ENCODE data around the gene CCDC137. TPM values are rescaled to one million over a fixed set of nuclear protein-coding genes. Genes with fewer than 3 reads are reported as not detected.

The CCDC137 gene
- total RNA-seq = 6.3 TPM

GRCh38 chr17:81666342-81667191, at the start of gene CCDC137, which contains the start of gene OXLD1:
Gene CCDC137 (plus strand): TSS chr17:81666737. CDS start chr17:81666767, 30 bp downstream.
Gene OXLD1 (minus strand): TSS chr17:81666605. CDS start chr17:81666577, 28 bp downstream.

GRCh38 chr17:81636505-81637288, 29.8 kb upstream of the CCDC137 start, which contains the start of the genes NPLOC4 and TSPAN10:
Gene NPLOC4 (minus strand): TSS chr17:81637112. CDS start chr17:81636930, 182 bp downstream.
Gene TSPAN10 (plus strand): TSS chr17:81637196. CDS start chr17:81642413, 5,217 bp downstream.

GRCh38 chr17:81656118-81656743, 10.3 kb upstream of the CCDC137 start, which contains the start of gene PDE6G:
Gene PDE6G (minus strand): TSS chr17:81656542. CDS start chr17:81653305, 3,237 bp downstream.

GRCh38 chr17:81683584-81684441, 17.3 kb downstream of the CCDC137 start, which contains the start of the genes ARL16 and HGS:
Gene ARL16 (minus strand): TSS chr17:81683797. CDS start chr17:81683753, 44 bp downstream.
Gene HGS (plus strand): TSS chr17:81684011. CDS start chr17:81684067, 56 bp downstream.

GRCh38 chr17:81702934-81703746, 36.6 kb downstream of the CCDC137 start, which contains the start of gene MRPL12:
Gene MRPL12 (plus strand): TSS chr17:81703367. CDS start chr17:81703502, 135 bp downstream.

GRCh38 chr17:81711814-81712467, 45.4 kb downstream of the CCDC137 start, which contains the start of gene SLC25A10:
Gene SLC25A10 (plus strand): TSS chr17:81712284. CDS start chr17:81712427, 143 bp downstream.

Small RNA genes lying within 50 kb of the gene (small RNA-seq; reads per million reads assigned to genes)
- gene MIR6786 (ENCODE audit: low replicate concordance) = not detected

Other genes starting within 250 kb of the CCDC137 start
- gene ACTG1, start 153.9 kb upstream of the CCDC137 start, total RNA-seq = 5,254 TPM
- gene FSCN2, start 138.4 kb upstream of the CCDC137 start, total RNA-seq = 7.2 TPM
- gene FAAP100, start 114.4 kb upstream of the CCDC137 start, total RNA-seq = 33.2 TPM
- 44.4 TPM for gene NPLOC4, start 29.6 kb upstream of the CCDC137 start, total RNA-seq
- 0.63 TPM for gene TSPAN10, start 29.5 kb upstream of the CCDC137 start, total RNA-seq
- not detected for gene PDE6G, start 10.2 kb upstream of the CCDC137 start, total RNA-seq
- 13.8 TPM for gene OXLD1, start 132 bp upstream of the CCDC137 start, total RNA-seq
- gene ARL16, start 17.1 kb downstream of the CCDC137 start, total RNA-seq = 31.9 TPM
- gene HGS, start 17.3 kb downstream of the CCDC137 start, total RNA-seq = 67.9 TPM
- 4.7 TPM for gene MRPL12, start 36.6 kb downstream of the CCDC137 start, total RNA-seq
- 6.6 TPM for gene SLC25A10, start 45.5 kb downstream of the CCDC137 start, total RNA-seq
- gene GCGR, start 137.4 kb downstream of the CCDC137 start, total RNA-seq = not detected
- gene MCRIP1, start 166.6 kb downstream of the CCDC137 start, total RNA-seq = 69.2 TPM
- gene PPP1R27, start 168.3 kb downstream of the CCDC137 start, total RNA-seq = not detected
- 87.0 TPM for gene P4HB, start 193.8 kb downstream of the CCDC137 start, total RNA-seq
- gene ARHGDIA, start 204.6 kb downstream of the CCDC137 start, total RNA-seq = 57.6 TPM
- gene ALYREF, start 224.8 kb downstream of the CCDC137 start, total RNA-seq = 62.3 TPM
- gene ANAPC11, start 225.0 kb downstream of the CCDC137 start, total RNA-seq = 57.0 TPM
- 2.5 TPM for gene NPB, start 235.5 kb downstream of the CCDC137 start, total RNA-seq
- 31.3 TPM for gene PCYT2, start 244.7 kb downstream of the CCDC137 start, total RNA-seq